Brain microvascular endothelial cell (primary cell): ENCODE measurements around the gene ERCC5.

Source experiments
- DNase-seq: peaks from one replicate; pipeline ENCODE4 v3.0.0-alpha.2; 2020
- H3K27ac ChIP-seq: fragments of 250-450 bp; sonication (Bioruptor Pico); 2 replicates; pipeline ENCODE4 v1.5.1; 2020; ENCODE audit warnings: mild to moderate bottlenecking, moderate library complexity
- H3K27me3 ChIP-seq: fragments of 250-450 bp; sonication (Bioruptor Pico); replicated peaks from 2 replicates; pipeline ENCODE4 v1.5.1; 2020; ENCODE audit warnings: mild to moderate bottlenecking
- H3K36me3 ChIP-seq: fragments of 250-450 bp; sonication (Bioruptor Pico); replicated peaks from 2 replicates; pipeline ENCODE4 v1.5.1; 2020; ENCODE audit warnings: mild to moderate bottlenecking
- H3K4me3 ChIP-seq: 2 replicates; pipeline ENCODE4 v1.5.1; 2011; ENCODE audit warnings: low read depth, mild to moderate bottlenecking, control low read depth, low read length, moderate library complexity
- in situ Hi-C: cut with HindIII; loops from 2 replicates; pipeline ENCODE4 v1.10.0; 2017; ENCODE audit warnings: low sequenced_read_pairs, low pct_ligation_motif_present
- TF ChIP-seq, protein P1 (sequence below): IDR thresholded peaks from 2 replicates; pipeline ENCODE4 v1.5.1; 2011; ENCODE audit warnings: low read depth, mild to moderate bottlenecking, moderate library complexity, low read length, control low read depth, inconsistent platforms; ENCODE audit errors: missing control alignments

Gene ERCC5

DNA sequence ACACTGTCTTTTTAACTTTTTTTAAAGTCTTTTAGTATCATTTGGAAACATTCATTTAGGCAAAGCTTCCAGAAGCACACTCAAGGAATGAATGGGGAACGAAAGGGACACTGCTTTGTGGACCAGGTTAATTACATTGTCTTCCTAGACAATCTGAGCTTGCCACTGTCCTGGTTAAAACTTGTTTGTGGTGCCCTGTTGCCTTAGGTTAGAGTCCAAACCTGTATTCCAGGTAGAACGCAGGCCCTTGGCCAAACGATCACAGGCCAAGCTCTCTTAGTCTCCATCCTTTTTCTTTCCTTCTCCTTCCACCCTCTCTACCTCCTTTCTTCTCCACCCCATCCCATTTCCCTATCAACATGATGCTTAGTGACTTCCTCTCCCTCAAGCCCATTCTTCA is 66.8 kb downstream of the ERCC5 start:
- no peaks in the 10 kb centered on the region for H3K36me3 ChIP-seq

GRCh38 chr13:102913914-102914313 is 68.1 kb downstream of the ERCC5 start:
- no peak overlapping the region for H3K4me3 ChIP-seq
- in situ Hi-C loops: no loop called here
- H3K36me3 ChIP-seq: no peaks in the 10 kb centered on the region
- DNase-seq: no peak
- H3K27me3 ChIP-seq: no peaks in the 10 kb centered on the region
- TF ChIP-seq, protein P1, sequence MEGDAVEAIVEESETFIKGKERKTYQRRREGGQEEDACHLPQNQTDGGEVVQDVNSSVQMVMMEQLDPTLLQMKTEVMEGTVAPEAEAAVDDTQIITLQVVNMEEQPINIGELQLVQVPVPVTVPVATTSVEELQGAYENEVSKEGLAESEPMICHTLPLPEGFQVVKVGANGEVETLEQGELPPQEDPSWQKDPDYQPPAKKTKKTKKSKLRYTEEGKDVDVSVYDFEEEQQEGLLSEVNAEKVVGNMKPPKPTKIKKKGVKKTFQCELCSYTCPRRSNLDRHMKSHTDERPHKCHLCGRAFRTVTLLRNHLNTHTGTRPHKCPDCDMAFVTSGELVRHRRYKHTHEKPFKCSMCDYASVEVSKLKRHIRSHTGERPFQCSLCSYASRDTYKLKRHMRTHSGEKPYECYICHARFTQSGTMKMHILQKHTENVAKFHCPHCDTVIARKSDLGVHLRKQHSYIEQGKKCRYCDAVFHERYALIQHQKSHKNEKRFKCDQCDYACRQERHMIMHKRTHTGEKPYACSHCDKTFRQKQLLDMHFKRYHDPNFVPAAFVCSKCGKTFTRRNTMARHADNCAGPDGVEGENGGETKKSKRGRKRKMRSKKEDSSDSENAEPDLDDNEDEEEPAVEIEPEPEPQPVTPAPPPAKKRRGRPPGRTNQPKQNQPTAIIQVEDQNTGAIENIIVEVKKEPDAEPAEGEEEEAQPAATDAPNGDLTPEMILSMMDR: no peak
- no peak overlapping the region for H3K27ac ChIP-seq

More for the DNA sequence above, 66.8 kb downstream of the ERCC5 start:
- in situ Hi-C loops: no loop called here
- no peak for DNase-seq
- H3K27ac ChIP-seq: no peak overlapping the region
- H3K4me3 ChIP-seq: no peak overlapping the region
- TF ChIP-seq, protein P1: no peak
- H3K27me3 ChIP-seq: no peaks in the 10 kb centered on the region

DNA sequence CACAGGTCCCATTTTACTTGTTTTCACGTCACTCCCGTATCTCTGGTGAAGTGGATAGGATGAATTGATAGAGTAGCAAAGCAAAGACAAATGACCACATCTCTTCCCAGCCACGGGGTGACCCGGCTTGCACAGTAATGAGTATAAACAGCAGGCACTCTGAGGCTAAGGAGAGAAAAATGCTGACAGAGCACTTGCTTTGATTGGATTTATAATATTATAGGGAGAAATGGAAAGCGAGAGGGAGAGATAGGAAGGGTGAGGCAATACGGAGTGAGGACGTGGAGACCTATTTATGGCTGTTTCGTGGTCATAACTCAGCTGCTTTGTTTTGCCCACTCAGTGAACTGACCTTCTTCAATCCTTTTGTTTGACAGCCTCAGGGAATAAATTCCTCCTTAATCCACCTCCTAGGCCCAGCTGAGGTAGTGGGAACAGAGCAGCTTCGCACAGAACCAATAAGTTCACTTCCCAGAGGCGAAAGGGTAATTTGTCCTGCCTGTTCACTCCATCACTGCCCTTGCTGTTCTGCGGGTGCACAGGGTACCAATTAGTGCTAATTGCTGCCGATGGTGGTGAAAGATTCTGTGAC is 68.6 kb downstream of the ERCC5 start:
- TF ChIP-seq, protein P1: no peak
- in situ Hi-C loops: no loop called here
- no peak for DNase-seq
- Histone ChIP-seq H3K4me3 (no peak overlapping the region), H3K36me3 (no peaks in the 10 kb centered on the region), H3K27ac (no peak overlapping the region), H3K27me3 (no peaks in the 10 kb centered on the region)

GRCh38 chr13:102915393-102915930 is 69.6 kb downstream of the ERCC5 start:
- in situ Hi-C loops: no loop called here
- Histone ChIP-seq H3K36me3 (no peaks in the 10 kb centered on the region), H3K4me3 (no peak overlapping the region), H3K27ac (no peak overlapping the region), H3K27me3 (no peaks in the 10 kb centered on the region)
- TF ChIP-seq, protein P1: no peak
- no peak for DNase-seq

DNA sequence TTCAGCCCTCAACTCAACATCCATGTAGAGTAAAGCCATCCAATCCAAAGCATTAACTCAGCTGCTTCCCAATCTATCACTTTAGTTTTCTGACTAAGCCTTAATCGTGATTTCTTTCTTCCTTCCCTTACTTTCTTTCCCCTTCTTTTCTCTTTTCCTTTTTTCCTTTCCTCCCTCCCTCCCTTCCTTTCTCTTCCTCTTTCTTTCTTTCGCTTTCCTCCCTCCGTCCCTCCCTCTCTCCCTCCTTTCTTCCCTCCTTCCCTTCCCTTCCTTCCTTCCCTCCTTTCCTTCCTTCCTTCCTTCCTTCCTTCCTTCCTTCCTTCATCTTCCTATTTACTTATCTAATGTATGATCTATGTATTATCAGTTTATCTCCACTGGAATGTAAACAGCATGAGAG is 71.2 kb downstream of the ERCC5 start:
- Histone ChIP-seq H3K36me3 (no peaks in the 10 kb centered on the region), H3K27ac (no peak overlapping the region), H3K4me3 (no peak overlapping the region), H3K27me3 (no peaks in the 10 kb centered on the region)
- in situ Hi-C loops: no loop called here
- DNase-seq: no peak
- TF ChIP-seq, protein P1: no peak

DNA sequence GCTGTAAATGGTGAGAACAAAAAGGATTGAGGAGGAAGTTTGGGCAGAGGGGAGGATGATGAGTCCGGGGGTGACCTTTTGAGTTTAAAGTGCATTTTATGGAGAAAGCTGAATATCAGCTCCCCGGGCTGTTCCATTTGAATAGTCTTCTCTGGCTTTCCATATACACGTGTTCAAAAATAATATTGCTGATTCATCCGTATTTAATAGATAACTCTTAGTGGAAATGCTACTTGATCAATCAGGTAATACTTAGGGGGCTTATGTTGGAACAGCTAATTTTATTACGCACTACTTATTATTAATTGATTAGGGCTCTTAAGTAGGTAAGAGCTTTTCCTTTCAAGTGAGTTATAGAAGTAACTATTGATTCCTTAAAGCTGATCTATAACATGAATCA is 76.4 kb downstream of the ERCC5 start:
- in situ Hi-C loops: no loop called here
- DNase-seq: no peak
- Histone ChIP-seq H3K27me3 (no peaks in the 10 kb centered on the region), H3K36me3 (no peaks in the 10 kb centered on the region), H3K27ac (no peak overlapping the region), H3K4me3 (no peak overlapping the region)
- TF ChIP-seq, protein P1: no peak
